NCI-H2227 (cell line): Measurements from ENCODE around the gene NACC1.
A peak's percentile ranks its signal among the peaks of the same experiment; 100 is the strongest.

Experiments
- DNase-seq: peaks from one replicate; lab custom pipeline; 2025; ENCODE audit not compliant: unreplicated experiment; lab: John Stamatoyannopoulos, UW

NACC1 gene

DNA sequence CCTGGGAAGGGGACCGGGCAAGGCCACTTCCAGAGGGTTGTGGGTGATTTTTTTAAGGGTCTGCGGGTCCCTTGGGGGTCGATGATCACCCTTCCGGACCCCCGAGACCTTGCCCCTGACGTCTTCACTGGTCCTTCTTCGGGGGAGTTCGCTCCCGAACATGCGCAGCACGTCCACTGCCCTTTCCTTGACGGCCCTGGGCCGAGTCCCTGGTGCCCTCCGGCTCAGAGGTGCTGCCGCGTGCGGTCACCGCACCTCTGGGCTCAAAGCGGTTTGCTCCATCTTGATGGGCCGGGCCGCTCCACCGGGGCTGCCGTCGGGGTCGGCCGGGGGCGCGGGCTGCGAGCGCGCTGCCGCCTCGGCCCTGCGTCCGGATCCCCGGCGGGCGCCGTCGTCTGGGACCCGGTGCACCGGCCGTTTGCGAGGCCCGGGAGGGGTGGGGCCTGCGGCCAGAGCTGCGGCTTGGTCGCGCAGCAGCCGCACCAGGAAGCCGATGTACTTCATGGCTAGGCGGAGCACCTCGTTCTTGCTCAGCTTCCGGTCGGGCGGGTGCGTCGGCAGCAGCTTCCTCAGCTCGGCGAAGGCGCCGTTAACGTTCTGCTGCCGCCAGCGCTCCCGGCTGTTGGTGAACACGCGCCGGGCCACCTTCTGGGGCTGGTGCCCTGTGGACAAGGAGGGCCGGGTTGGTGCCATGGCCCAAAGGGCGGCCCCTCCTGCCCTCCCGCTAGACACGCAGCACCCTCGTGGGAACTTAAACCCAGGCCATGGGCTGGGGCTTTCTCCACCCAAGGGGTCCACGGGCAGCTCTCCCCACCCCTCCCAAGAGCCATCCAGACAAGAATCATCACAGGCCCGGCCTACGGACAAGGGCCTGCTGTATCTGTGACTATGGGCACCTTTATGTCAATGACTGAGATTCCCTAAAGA lies 18.7 kb upstream of the NACC1 start:
- no peak for DNase-seq

DNA sequence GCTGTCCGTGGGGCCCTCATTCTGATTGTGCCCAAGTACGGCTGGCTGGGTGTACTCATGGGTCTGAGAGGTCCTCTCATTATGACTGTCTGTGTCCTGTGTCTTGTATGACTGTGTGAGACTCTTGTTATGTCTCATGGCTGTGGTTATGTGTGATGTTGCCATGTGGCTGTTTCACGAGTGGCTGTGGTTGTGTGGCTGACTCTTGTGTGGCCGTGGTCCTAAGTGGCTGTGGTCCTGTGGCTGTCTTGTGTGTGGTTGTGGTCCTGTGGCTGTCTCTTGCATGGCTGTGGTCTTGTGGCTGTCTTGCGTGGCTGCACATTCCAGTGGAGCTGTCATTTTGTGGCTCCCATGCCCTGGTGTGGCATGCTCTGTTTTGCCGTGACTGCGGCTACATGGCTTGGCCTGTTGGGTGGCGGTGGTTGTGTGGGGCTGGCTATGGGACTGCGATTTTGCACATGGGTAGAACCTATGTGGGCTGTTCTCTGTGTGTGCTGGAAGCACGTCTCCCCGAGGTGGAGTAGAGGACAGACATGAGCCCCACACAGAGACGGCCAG lies 18.0 kb upstream of the NACC1 start:
- DNase-seq: no peak

DNA sequence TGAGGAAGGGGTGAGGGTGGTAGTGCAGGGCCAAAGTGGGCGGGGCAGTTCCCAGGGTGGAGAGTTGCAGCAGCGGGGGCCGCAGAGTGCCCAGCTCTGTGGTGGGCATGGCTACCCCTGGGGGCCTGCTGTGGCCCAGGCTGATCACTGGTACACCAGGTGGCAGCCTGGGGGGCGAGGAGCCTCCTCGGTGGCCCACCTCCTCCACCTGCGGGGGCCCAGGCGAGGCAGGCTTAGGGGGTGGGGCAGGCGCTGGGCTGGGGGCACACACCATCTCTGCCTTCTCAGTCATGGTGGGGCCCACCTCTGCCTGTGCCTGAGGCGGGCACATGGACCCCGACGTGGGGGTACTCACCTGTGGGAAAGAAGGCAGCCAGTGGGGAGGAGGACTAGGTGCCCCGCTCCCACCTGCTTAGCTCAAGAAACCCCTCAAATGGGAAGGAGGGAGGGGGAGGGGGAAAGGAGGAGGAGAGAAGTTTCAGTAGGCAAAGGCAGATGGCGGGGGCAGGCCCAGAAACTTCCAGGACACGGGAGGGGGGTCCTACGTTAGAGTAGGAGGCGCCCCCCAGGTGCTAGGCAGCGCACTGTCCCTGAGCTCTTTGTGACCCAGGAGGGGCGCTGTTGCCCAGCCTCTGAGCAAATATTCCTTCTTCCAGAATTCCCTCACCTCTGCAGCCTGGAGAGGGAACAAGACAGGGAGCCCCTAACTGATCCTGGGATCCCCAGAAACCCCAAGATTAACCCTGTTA lies 17.0 kb upstream of the NACC1 start:
- DNase-seq: no peak

DNA sequence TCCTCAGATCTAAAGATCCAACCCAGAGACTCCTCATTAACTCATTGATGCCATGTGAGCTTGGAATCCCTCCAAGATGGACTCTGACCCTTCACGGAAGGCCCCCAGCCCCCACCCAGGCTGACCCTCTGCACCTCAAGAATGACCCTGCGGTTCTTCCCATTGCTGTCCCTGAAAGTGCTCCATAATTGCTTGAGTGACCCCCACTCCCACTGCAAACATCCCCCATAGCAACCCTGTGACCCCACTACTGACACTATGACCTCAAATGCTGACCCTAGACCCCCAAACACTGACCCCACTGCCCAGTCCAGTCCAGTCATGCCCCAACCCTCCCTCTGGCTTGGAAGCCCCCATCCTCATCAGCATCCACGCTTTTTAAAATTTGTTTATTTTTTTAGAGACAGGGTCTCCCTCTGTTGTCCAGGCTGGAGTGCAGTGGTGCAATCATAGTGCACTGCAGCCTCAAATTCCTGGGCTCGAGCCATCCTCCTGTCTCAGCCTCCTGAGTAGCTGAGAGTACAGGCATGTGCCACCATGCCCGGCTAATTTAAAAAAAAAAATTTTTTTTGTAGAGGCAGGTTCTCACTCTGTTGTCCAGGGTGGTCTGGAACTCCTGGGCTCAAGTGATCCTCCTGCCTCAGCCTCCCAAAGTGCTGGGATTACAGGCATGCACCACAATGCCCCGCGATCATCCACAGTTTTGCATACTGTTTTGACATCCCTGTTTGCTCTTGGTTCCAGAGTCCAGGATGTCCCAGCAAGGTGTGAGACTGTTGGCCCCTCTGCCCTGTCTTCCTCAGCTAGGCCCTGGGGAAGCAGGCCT lies 16.3 kb upstream of the NACC1 start:
- no peak for DNase-seq

DNA sequence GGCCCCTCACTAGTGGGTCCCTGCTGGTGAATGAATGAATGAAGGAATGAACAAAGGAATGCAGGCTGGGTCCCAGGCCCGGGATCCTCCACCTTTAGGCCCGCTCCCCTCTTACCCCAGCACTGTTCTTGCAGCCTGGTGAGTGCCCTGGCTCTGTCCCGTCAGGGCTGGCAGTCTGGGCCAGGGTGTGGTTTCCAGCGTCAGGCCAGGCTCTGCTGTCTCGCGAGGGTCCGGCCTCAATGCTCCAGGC lies 15.7 kb upstream of the NACC1 start:
- DNase-seq: no peak

DNA sequence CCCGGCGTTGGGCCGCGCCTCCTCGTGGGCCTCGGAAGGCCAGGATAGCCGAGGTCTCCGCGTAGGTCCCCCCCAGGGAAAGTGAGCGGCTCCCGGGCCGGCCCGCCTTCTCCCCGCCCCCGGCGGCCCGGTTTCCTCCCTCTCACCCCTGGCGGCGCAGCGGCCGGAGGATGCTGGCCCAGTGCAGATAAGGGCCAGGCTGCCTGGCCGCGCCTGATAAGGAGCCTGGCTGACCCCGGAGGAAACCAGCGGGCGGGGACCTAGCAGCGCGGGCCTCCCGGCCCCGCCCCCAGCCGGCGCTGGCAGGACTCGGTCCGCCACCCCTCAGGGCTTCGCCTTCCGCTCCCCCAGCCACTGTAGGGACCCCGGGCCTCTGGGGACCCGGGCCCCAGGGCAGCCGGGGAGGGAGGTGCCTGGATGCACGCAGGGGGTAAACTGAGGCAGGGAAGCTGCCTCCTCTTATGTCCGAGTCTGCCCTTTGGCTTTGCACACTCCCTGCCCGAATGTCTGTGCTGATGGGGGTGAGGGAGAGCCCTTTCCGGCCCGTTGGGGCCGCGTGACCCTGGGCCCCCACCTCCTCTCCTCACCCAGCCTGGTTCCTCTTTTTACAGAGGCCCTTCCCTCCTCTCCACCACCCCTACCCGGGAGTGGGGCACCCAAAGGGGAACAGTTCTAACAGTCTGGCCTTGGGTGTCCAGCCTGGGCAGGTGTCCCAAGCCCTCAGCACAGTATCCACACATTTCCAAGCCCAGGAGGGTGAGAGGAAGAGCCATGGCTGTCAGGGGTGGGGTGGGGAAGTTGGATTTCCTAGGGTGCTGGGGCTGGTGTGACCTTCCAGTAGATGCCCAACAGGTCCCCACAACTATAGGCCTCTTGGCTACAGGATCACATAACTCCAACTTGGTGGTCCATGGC lies 15.1 kb upstream of the NACC1 start, which contains the start of gene LYL1:
Gene LYL1, minus strand, starts transcription at position 193 of the 915 bp plus-strand sequence. CDS start 1,687 bp downstream, outside the sequence.
- peak; percentile 39 for DNase-seq

DNA sequence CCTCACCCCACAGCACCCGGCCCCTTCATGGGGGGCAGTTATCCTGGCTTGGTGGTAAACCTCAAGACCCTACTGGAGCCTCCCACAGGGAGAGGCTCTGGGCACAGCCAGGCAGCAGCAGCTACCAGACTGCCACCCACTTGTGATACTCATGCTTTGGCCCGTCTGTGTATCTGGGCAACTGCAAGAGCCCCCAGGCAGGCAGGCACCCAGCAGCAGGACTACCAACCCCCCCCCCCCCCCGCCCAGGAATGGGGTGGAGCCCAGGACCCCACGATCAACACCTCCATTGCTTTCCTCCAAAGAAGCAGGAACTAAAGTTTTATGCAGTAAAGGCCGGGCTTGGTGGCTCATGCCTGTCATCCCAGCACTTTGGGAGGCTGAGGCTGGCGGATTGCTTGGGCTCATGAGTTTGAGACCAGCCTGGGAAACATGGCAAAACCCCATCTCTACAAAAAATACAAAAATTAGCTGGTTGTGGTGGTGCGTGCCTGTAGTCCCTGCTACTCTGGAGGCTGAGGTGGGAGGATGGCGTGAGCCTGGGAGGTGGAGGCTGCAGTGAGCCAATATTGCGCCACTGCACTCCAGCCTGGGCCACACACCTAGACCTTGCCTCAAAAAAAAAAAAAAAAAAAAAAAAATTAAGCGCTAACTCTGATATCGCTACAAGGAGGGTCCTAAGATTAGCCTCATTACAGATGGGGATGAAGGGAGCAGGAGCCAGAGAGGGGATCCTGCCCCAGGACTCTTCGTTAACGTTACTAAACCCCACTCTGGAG lies 14.3 kb upstream of the NACC1 start:
- DNase-seq: no peak

DNA sequence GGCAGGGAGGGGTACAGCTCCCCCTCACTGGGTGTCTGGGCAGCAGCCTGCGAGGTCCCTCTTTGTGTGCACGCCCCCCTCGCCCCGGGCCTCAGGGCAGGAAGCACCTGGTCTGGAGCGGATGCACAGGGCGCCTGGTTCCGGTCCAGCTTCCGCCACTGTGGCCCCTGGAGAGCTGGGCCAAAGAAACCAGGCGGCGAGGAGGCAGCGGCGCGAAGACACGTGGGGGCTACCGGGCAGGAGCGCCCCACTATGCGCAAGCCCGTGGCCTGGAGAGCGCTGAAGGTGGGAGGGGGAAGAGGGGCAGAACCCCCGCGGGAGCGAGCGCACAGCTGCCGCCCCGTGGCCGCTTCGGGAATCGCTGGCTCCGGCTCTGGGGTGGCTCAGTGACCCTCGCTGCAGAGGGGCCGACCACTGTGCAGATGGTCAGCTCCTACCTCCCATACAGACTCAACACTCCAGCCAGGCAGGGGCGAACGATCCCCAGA lies 13.7 kb upstream of the NACC1 start:
- no peak for DNase-seq

DNA sequence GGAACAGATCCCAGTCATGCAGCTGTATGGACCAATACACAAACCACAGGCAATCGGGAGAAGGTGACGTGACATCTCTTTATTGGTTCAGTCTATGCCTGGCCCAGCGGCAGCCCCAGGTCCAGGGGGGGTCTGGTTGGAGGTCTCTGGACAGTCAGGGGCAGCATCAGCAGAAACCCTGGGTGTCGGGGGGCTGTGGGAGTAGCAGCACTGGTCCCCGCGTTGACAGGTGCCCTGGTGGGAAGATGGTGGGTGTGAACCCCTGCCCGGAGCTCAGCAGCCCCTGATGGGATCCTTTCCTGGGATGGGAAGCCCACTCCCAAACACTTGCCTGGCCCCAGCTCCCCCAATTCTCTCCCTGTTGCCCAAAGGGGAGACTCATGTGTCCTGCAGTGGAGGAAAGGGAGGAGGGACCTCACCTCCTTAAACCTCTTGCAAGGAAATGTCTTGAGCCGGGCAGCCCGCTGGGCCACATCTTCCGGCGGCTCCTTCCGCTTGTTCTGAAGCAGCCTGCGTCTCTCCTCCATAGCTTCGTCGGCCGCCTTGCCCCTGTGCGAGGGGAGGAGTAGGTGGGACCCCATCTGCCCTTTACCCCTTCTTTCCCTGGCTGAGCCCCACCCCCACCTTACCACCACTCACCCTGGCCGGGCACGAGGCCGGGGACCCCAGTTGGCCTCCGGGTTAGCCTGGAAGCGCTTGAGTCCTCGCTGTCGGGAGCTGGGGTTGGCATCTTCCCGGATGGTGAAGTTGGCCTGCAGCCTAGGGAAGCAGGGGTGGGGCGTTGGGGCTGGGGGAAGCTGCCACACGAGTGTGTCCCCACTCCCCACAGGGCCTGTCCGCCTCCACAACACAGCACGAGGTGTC lies 13.0 kb upstream of the NACC1 start:
- no peak for DNase-seq

DNA sequence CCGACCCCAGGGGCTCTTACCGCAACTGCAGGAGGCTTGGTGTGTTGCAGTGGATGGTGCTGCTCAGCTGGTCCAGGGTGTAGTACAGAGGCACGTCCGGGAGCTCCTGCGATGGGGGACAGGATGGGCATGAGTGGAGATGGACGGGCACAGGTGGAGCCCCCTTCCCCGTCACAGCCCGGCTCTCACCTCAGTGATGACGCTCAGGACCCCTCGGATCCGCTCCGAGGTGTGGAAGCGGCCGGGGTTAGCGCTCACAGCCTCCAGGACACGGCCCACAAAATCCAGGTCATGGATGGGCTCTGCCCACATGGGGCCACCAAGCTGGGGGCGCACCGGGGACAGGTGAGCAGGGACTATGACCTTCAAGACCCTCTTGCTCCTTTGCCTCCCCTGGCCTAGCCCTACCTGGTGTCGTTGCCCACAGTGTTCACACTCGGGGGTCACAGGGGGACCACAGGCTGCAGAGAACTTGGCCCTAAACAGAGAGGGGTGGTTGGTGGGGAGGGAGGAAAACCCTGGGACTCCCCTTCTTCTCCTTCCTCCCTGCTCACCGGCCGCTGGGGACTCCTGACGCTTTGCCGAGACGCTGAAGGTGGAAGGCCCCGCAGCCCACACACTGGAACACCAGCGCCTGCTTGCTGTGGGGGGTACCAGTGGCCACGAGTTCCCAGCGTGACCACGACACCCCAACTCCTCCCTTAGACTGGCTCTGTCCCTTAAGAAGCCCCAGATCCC lies 8.5 kb upstream of the NACC1 start:
- no peak for DNase-seq

DNA sequence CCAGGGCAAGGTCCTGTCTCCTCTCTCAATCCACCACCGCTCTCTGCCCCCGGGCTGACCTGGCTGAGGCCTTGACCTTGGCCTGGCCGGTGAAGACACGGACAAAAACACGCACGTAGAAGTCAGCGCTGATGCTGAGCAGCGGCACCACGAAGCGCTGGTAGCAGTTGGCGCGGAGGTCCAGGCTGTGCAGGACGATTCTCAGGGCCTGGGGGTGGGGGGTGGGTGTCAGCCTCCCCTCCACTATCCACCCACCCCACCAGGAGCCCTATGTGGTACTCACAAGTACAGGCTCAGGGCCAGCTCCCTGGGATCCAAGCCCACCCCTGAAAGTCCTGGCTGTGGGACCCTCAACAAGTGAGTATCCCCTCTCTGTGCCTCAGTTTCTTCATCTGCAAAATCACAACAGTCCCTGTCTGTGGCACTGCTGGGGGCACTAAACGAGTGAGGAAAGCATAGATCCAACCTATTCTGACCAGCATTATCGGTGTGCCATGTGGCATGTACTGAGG lies 7.9 kb upstream of the NACC1 start:
- DNase-seq: no peak

DNA sequence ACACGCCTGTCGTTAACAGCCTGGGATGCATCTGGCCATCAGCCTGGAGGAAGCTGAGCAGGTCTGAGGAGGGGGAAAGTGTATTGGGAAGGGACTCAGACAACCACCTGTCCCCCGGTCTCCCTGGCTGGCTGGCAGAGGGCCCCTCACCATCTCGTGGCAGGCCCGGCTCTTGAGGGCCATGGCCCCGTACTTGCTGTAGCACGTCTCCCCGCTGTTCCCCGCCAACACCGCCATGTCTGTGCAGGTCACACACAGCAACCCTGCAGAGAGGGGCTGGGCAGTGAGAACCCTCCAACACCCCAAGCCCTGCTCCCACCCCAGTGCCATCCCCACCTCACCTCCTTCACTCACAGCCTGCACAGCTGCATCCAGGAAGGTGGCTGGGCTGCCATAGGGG lies 5.5 kb upstream of the NACC1 start:
- DNase-seq: no peak

DNA sequence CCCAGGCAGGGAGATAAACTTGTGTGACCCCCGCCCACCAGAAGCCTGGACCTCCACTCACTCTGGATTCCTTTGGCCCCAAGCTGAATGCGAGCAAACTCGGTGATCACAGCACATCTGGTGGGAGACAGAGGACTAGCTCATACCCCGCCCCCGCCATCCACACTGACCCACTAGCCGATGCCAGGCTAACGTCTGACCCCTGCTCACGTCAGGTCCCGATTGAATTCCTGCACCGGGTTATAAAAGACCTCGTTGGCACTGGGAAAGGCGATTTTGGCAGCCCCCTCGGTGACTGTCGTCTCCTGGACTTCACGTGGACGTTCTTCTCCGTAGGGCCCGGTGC lies 2.2 kb upstream of the NACC1 start:
- DNase-seq: no peak

DNA sequence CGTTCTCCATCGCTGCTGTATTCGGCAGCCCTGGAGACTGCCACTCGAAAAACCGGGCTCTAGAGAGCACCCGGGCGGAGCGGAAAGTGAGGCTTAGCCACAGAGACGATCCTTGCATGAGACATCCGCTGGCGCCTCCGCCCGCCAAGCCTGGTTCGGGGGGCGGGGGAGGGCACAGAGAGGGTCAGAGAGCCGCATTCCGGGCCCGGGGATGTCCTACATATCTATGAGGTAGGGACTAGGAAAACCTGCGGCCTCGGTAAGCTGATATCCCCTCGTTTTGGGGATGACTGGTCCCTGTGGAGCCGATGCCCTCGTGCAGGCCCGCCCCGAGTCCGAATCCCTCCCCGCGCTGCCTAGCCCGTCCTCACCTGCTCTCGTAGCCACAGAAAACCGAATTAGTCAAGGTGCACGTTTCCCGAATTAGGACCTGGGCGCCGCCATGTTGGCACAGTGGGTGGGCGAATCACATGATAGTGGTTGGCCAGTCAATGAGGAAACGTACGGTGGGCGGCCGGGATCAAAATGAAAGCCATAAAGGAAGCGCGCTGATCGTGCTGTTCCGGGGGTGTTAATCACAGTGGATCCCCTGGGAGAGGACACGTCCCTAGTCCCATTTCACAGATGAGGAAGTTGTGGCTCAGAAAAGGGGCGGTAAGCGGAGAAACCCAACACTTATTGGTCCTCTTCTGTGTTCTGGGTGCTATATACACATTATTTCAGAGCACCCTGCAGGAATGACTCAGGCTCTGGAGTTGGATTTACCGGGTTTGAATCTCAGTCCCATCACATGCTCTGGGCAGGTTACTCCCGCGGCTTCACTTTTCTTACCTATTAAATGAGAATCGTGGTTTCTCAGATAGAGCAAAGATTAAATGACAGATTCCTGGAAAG lies 1.5 kb upstream of the NACC1 start, which contains the start of gene TRMT1:
Gene TRMT1, minus strand, starts transcription at position 459 of the 894 bp plus-strand sequence. Its CDS starts 341 bp downstream, at position 118.
- peak; percentile 90 for DNase-seq

DNA sequence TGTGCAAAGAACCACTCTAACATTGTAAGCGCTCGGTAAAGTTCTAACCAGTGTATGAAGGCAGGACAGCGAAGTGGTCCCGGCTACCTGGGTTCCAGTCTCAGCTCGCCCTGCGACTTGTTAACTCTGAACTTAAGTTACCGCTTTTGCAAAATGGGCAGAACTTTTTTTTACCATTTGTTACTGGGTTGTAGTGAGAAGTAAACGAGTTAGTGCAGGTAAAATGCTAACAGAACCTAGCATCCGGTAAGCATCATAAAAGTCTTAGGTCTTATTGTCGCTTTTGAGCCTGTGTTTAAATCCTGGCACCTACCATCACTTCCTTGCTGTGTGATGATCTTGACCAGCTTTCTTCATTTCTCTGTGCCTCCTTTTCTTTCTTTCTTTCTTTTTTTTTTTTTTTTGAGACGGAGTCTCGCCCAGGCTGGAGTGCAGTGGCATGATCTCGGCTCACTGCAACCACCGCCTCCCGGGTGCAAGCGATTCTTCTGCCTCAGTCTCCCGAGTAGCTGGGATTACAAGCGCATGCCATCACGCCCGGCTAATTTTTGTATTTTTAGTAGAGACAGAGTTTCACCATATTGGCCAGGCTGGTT lies 790 bp upstream of the NACC1 start:
- no peak for DNase-seq
